Measurements from ENCODE around the gene TENM4.

- TF ChIP-seq, protein P1, sequence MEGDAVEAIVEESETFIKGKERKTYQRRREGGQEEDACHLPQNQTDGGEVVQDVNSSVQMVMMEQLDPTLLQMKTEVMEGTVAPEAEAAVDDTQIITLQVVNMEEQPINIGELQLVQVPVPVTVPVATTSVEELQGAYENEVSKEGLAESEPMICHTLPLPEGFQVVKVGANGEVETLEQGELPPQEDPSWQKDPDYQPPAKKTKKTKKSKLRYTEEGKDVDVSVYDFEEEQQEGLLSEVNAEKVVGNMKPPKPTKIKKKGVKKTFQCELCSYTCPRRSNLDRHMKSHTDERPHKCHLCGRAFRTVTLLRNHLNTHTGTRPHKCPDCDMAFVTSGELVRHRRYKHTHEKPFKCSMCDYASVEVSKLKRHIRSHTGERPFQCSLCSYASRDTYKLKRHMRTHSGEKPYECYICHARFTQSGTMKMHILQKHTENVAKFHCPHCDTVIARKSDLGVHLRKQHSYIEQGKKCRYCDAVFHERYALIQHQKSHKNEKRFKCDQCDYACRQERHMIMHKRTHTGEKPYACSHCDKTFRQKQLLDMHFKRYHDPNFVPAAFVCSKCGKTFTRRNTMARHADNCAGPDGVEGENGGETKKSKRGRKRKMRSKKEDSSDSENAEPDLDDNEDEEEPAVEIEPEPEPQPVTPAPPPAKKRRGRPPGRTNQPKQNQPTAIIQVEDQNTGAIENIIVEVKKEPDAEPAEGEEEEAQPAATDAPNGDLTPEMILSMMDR (IDR thresholded peaks at IDR 0.05), result no peak
- no peak for TF ChIP-seq POLR2A (IDR thresholded peaks at IDR 0.05)
These were observed 412.6 kb downstream of the TENM4 start for GRCh38 chr11:79028225-79028624.

Data from Peyer's patch (tissue), 4 donors.